GM21367 (cell line): ENCODE data around the gene CUL9.

Experiments used
- ATAC-seq: cut with Tn5 transposase; IDR thresholded peaks from one replicate; pipeline ENCODE4 v1.9.1; 2021; ENCODE audit not compliant: unreplicated experiment

Gene CUL9

DNA sequence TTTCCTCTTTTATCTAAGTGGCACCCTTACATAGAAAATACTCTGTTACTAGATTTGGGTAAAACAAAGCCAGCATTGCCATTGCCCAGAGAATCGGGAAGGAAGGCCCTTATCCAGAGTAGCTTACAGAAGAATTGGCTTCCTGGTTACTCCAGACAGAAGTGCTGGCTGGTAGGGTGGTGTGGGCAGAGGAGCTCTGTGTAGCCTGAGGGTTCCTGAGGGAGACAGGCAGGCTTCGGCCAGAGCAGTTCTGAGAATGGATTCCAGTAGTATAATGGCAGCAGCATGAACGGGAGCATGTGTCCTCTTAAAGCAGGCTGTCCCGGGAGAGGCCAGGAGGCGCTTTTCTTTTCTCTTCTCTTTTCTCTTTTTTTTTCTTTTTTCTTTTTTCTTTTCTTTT lies 11.9 kb downstream of the CUL9 start:
- ATAC-seq: no peak

DNA sequence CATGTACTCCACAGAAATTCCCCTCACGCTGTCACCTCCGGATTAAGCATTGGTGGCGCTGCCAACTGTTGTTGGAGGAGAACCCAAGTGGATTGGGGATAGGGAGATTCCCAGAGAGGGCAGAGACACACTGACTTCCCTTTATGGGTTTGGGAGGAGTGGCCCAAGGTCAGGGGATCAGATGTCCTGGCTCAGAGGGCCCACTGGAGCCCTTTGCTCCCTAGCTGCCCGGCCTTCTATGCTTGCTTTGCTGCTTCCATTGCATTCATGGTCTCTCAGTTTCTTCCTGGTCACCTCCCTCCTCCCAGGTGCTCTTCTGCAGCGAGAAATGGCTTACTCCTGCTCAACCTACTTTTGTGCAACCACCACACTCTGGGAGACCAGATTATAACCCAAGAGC lies 14.3 kb downstream of the CUL9 start:
- no peak for ATAC-seq

DNA sequence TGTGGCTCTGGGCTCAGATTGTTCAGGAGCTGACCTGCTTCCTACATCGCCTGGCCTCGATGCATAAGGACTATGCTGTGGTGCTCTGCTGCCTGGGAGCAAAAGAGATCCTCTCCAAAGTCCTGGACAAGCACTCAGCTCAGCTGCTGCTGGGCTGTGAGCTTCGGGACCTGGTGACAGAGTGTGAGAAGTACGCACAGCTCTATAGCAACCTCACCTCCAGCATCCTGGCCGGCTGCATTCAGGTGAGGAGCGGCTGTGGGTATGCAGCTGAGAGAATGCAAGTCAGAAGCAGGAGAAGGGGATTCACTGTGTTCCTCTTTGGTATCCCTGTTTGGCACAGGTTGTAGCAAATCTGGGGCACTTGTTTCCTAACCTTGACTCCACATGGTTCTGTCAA lies 17.9 kb downstream of the CUL9 start:
- ATAC-seq: no peak

DNA sequence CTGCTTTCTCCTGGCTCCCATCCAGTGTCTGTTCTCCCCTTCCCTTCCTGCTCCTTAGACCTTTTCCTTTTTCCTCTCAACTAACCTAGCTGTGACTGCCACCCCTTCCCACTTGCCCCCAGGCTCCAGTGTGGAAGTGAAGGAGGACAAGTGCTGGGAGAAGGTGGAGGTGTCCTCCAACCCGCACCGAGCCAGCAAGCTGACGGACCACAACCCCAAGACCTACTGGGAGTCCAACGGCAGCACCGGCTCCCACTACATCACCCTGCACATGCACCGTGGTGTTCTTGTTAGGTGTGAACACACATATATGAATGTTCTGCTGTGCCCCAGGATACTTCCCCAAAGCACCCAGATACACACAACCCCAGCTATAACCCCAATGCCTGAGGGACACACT lies 18.5 kb downstream of the CUL9 start:
- ATAC-seq: no peak

DNA sequence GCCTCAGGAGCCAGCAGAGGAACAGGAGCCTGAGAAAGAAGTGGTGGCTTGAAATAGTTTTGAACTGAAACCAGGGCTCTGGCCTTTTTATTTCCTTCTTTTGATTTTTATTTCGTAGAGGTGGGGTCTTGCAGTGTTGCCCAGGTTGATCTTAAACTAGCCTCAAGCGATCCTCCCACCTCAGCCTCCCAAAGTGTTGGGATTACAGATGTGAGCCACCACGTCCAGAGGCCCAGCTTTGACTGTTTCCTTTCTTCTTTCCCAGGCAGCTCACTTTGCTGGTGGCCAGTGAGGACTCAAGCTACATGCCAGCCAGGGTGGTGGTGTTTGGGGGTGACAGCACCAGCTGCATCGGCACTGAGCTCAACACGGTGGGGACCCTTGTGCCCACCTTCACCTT lies 20.5 kb downstream of the CUL9 start:
- no peak for ATAC-seq

DNA sequence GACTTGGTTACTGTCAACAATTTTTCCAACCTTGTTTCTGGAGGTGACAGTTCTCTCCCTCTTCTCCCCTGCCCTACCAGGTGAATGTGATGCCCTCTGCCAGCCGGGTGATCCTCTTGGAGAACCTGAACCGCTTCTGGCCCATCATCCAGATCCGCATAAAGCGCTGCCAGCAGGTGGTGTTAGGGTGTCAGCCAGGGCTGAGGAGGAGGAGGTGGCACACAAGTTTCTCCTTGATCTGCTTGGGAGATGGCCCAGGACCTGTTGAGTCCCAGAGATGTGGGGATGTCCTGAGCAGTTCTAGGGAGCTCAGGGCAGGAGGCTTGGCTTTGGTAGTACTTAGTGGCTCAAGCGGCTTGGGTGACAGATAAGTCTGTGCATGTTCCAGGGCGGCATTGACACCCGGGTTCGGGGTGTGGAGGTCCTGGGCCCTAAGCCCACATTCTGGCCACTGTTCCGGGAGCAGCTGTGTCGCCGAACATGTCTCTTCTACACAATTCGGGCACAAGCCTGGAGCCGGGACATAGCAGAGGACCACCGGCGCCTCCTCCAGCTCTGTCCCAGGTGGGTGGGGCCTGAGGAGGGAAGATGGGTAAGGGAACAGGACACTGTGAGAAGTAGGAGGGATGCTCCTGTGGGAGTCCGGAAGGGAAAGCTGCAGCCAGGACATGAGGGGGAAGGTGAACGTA lies 21.2 kb downstream of the CUL9 start:
- ATAC-seq: no peak

DNA sequence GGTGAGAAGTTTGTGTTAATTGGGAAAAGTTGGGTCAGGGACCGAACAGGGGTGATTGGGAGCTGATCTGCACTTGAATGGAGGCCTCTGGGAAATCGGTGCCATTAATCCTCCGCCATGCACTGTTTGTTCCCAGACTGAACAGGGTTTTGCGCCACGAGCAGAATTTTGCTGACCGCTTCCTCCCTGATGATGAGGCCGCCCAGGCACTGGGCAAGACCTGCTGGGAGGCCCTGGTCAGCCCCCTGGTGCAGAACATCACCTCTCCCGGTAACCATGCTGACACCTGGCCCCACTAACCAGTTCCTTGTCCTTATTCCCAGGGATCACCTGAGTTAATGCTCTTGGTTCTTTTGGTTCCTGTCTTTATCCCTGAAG lies 21.7 kb downstream of the CUL9 start:
- no peak for ATAC-seq

DNA sequence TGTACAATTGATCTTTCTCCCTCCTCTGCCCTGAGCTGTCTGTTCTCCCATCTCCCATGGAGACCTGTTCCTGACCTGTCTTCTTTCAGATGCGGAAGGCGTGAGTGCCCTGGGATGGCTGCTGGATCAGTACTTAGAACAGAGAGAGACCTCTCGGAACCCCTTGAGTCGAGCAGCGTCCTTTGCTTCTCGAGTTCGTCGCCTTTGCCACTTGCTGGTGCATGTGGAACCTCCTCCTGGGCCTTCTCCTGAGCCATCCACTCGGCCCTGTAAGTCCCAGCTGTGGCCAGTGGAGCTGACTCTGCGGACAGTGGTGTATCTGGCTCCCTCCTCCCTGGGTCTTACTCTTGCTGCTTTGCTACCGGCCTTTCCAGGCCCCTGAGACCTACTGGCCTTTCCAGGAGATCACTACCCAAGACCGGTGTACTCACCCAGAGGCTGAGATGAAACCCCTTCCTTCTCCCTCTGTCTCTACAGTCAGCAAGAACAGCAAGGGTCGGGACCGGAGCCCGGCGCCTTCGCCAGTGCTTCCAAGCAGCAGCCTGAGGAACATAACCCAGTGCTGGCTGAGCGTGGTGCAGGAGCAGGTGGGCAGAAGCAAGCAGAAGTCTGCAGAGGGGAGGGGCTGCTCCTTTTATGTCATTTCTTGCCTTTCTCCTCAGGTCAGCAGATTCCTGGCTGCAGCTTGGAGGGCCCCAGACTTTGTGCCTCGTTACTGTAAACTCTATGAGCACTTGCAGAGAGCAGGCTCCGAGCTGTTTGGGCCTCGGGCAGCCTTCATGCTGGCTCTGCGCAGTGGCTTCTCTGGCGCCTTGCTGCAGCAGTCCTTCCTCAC lies 22.5 kb downstream of the CUL9 start:
- ATAC-seq: no peak

DNA sequence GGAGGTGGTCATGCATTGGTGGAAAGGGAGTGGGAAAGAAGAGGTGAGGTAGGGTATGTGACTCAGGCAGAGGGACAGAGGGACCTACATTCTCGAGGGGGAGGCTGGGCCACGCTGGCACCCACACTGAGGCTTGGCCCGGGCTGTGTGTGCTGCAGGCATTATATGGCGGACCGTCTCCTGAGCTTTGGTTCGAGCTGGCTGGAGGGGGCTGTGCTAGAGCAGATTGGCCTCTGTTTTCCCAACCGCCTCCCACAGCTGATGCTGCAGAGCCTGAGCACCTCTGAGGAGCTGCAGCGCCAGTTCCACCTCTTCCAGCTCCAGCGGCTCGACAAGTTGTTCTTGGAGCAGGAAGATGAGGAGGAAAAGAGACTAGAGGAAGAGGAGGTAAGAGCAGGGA lies 23.9 kb downstream of the CUL9 start:
- no peak for ATAC-seq

DNA sequence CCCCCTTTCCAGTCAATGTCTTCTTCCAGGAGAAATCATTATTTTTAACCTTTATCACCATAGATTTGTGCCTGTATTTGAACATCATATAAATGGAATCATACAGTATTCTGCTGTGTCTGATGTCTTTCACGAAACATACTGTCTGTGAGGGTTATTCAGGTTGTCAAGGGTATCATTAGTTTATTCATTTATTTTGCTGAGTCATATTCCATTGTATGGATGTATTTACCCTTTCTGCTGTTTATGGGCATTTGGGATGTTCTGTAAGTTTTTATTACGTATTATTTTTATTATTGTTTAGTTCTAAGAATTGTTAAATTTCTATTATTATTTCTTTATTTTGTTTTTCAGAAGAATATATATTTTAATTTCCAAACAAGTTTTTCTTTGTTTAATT lies 25.3 kb downstream of the CUL9 start:
- no peak for ATAC-seq

DNA sequence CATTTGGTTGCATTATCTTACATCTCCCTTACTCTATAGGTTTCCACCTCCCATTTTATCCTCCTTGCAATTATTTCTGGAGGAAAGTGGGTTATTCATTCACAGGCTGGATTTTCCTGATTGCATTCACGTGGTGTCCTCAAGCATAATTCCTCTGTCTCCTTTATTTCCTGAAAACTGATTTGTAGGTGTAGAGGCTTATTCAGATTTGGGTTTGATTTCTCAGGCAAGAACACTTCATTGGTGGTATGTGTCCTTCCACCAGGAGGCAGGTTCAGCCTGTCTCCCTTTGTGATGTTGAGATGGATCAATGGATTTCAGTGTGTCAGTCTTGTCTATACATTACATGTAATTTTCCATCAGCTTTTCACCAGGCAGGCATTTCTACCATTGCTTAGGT lies 30.0 kb downstream of the CUL9 start:
- ATAC-seq: no peak

DNA sequence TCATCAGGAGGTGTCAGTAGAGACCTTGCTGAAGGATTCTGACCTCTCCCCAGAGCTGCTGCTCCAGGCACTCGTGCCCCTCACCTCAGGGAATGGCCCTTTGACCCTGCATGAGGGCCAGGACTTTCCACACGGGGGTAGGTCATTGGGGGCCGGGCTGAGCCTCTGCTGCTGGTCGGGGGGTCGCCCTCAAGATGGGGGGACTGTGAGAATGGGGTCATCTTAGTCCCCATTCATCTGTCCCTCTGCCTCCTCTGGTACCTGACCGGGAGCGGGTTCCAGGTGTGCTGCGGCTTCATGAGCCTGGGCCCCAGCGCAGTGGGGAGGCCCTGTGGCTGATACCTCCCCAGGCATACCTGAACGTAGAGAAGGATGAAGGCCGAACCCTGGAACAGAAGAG lies 31.4 kb downstream of the CUL9 start:
- ATAC-seq: no peak

DNA sequence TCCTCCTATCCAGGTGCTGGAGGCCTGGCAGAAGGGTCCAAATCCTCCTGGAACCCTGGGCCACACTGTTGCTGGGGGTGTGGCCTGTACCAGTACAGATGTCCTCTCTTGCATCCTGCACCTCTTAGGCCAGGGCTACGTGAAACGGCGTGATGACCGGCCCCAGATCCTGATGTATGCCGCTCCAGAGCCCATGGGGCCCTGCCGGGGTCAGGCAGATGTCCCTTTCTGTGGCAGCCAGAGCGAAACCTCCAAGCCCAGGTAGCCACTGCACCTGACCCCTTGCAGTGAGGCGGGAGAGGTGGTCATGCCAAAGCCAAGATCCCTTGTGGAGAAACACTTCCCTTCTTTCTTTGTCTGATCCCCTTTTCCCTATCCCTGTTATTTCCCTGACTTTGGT lies 33.1 kb downstream of the CUL9 start:
- no peak for ATAC-seq

DNA sequence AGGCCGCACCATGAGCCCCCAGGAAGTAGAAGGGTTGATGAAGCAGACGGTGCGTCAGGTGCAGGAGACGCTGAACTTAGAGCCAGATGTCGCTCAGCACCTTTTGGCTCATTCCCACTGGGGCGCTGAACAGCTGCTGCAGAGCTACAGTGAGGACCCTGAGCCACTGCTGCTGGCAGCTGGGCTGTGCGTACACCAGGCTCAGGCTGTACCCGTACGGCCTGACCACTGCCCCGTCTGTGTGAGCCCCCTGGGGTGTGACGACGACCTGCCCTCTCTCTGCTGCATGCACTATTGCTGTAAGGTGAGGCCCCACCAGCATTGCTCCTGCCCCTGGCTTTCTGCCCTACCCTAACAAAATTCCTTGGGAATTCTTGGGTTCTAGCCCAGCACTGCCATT lies 34.2 kb downstream of the CUL9 start:
- no peak for ATAC-seq

DNA sequence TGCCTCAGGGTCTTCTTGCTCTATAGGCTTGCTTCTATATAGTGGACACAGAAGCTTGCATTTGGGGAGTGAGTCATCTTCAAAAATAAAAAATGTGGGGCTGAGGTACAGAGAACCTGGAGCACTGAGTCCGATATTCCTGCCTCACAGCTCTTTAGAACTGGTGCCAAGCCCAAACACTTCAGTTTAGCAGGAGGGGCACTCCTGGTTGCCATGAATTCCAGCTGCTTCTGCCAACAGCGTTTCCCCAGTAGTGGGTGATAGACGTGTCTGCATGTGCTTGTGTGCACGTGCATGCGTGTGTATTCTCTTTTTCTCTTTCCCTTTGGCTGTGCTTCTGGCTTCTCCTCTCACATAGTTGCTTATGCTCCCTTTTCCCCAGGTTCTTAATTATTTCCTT lies 35.4 kb downstream of the CUL9 start:
- ATAC-seq: no peak

DNA sequence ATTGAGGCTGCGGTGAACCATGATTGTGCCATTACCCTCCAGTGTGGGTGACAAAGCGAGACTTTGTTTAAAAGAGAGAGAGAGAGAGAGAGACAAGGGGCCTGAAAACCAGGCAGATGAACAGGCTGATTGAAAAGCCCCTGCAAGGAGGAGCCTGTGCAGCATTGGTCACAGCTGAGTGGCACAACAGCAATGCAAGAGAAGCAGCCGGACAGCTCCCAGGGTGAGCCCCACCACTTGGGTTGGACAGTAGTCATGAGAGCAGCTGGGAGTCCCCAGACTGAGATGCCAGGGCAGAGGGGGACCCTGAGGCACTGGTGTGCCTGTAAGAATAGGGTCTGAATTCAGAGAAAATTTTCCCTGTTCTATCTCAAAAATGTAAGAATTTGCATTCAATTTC lies 37.1 kb downstream of the CUL9 start:
- no peak for ATAC-seq

DNA sequence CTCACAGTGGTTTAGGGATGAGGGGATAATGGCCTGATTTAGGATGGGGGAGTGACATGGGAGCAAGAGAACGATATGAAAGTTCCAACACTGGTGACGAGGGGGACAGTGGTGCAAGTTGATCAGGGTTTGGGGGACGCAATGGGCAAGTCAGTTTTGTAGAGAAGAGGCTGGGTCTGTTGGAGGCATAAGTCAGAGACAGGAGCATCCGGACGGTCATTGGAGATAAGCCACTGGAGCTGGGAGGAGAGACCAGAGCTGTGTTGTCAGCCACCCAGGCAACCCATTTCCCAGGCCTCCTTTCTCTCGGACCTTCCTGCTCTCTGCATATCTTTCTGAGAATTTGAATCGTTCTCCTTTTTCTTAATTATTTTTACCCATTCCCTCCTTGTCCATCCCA lies 37.8 kb downstream of the CUL9 start:
- no peak for ATAC-seq

DNA sequence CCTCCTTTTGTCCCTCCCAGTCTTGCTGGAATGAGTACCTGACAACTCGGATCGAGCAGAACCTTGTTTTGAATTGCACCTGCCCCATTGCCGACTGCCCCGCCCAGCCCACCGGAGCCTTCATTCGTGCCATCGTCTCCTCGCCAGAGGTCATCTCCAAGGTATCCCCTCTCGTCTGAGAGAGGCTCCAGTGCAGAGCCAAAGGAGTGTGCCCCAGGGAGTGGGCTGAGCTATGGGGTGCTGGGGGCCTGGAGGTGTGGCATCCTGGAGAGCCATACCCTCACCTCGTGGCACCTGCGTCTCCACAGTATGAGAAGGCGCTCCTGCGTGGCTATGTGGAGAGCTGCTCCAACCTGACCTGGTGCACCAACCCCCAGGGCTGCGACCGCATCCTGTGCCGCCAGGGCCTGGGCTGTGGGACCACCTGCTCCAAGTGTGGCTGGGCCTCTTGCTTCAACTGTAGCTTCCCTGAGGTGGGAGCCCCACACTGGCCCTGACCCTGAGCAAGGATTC lies 38.5 kb downstream of the CUL9 start:
- no peak for ATAC-seq

DNA sequence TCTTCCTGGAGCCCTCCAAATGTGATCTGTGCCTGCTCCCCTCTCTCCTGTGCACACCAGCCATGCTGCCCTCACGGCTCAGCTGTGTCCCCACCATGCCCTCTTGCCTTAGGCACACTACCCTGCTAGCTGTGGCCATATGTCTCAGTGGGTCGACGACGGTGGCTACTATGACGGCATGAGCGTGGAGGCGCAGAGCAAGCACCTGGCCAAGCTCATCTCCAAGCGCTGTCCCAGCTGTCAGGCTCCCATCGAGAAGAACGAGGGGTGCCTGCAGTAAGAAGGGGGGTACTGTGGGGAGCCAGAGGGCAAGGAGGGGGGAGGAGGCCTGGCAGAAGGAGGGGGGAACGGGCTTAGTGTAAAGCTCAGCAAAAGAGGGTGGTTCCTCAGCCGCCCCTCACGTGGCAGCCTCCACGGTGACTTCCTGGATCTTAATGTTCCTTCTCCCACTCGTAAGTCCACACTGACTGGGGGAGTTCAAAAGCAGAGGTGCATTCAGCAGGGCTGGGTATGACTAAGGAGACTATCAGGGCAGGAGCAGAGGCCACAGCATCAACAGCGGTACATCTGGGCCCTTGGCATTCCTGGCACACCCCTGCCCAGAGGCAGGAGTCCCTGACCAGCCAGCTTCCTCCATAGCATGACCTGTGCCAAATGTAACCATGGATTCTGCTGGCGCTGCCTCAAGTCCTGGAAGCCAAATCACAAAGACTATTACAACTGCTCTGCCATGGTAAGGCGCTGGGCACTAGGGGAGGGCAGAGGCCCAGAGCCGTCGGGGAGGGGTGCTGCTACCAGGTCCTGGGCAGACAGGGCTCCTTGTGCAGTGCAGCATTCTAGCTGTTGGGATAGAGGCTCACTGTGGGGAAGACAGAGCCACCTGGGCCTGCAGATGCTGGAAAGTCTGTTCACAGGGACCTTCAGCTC lies 39.3 kb downstream of the CUL9 start:
- no peak for ATAC-seq

DNA sequence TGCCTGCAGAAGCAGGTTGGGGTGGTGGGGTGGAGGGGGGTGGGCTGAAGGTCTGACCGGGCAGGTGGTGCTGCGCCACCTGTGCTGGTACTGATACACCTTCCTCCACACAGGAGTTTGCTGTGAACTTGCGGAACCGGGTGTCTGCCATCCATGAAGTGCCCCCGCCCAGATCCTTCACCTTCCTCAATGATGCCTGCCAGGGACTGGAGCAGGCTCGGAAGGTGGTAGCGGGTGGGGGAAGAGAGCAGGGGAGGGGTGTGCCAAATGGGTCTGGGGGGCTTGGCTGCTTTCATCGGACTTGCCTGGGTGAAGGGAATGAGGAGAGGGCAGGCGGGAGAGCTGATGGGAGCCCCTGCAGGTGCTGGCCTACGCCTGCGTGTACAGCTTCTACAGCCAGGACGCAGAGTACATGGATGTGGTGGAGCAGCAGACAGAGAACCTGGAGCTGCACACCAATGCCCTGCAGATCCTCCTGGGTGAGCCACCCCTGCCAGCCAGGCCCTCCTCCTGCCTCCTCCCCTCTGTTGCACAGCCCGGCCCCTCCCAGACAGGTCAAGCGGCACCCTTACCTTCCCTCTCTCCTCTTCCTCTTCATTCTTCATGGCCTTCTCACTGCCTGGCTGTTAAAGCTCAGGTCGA lies 40.5 kb downstream of the CUL9 start:
- ATAC-seq: no peak

DNA sequence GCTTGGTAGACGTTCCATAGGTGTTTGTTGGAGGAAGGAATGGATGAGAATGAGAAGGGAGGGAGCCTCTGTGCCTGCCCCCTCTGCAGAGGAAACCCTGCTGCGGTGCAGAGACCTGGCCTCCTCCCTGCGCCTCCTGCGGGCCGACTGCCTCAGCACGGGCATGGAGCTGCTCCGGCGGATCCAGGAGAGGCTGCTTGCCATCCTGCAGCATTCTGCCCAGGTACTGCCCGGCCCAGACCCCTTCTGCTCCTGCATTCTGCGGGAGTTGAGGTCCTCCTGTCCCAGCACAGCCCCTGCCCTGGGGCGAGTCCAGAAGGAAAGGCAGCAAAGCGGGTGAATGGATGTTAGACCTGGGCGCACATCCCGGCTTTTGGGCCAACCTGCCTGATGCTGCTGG lies 41.2 kb downstream of the CUL9 start:
- ATAC-seq: no peak
